Neural cell (in vitro differentiated cells): ENCODE measurements around the gene GBE1. TPM values are rescaled to one million over a fixed set of nuclear protein-coding genes. Genes with fewer than 3 reads are reported as not detected.

Source experiments
- H2AFZ ChIP-seq: fragments of 200-600, 300-800 bp; sonication (generic), shearing (Covaris generic); 2 replicates; pipeline ENCODE4 v1.6.0; 2014; ENCODE audit warnings: low read depth, mild to moderate bottlenecking, antibody characterized with exemption, low read length, moderate library complexity
- H3F3A ChIP-seq: fragments of 200-600 bp; shearing (Covaris generic); 2 replicates; pipeline ENCODE4 v1.6.1; 2016; ENCODE audit warnings: mild to moderate bottlenecking, moderate library complexity, mixed read lengths, antibody characterized with exemption, low read length; ENCODE audit not compliant: insufficient read depth, poor library complexity, severe bottlenecking
- H3K27ac ChIP-seq: fragments of 200-600, 300-800 bp; sonication (generic), shearing (Covaris generic); 2 replicates; pipeline ENCODE4 v1.5.1; 2014; ENCODE audit warnings: mild to moderate bottlenecking, low read length, moderate library complexity
- H3K27me3 ChIP-seq: fragments of 300-800, 200-600 bp; sonication (generic), shearing (Covaris generic); 2 replicates; pipeline ENCODE4 v1.6.0; 2014; ENCODE audit warnings: mild to moderate bottlenecking, low read depth, low read length, moderate library complexity; ENCODE audit not compliant: insufficient read depth
- H3K36me3 ChIP-seq: fragments of 300-800, 200-600 bp; sonication (generic), shearing (Covaris generic); 2 replicates; pipeline ENCODE4 v1.5.1; 2014; ENCODE audit warnings: mild to moderate bottlenecking, antibody characterized with exemption, low read length, moderate library complexity; ENCODE audit not compliant: insufficient read depth
- H3K4me2 ChIP-seq: fragments of 300-800, 200-600 bp; sonication (generic), shearing (Covaris generic); 2 replicates; pipeline ENCODE4 v1.6.0; 2014; ENCODE audit warnings: mild to moderate bottlenecking, low read length
- H3K4me3 ChIP-seq: fragments of 300-800, 200-600 bp; sonication (generic), shearing (Covaris generic); 2 replicates; pipeline ENCODE4 v1.5.1; 2014; ENCODE audit warnings: mild to moderate bottlenecking, low read length, moderate library complexity
- H3K79me2 ChIP-seq: fragments of 200-600 bp; shearing (Covaris generic); replicated peaks from 2 replicates; pipeline ENCODE4 v1.6.0; 2014; ENCODE audit warnings: mild to moderate bottlenecking, low read length, moderate library complexity; ENCODE audit not compliant: insufficient read depth
- H3K9ac ChIP-seq: fragments of 300-800, 200-600 bp; sonication (generic), shearing (Covaris generic); 2 replicates; pipeline ENCODE4 v1.6.1; 2016; ENCODE audit warnings: mild to moderate bottlenecking, low read length, mixed read lengths
- H3K9me2 ChIP-seq: fragments of 200-600 bp; shearing (Covaris generic); 2 replicates; pipeline ENCODE4 v1.6.1; 2016; ENCODE audit warnings: mild to moderate bottlenecking, low read length, mixed read lengths; ENCODE audit not compliant: insufficient read depth
- H3K9me3 ChIP-seq: fragments of 200-600, 300-800 bp; sonication (generic), shearing (Covaris generic); 2 replicates; pipeline ENCODE4 v1.6.1; 2016; ENCODE audit warnings: mild to moderate bottlenecking, mixed run types, low read length, moderate library complexity, mixed read lengths
- H4K20me1 ChIP-seq: fragments of 200-600 bp; shearing (Covaris generic); 2 replicates; pipeline ENCODE4 v1.6.1; 2016; ENCODE audit warnings: mild to moderate bottlenecking, mixed run types; ENCODE audit not compliant: insufficient read depth
- CTCF ChIP-seq: fragments of 450-650 bp; IDR thresholded peaks from 2 replicates; pipeline ENCODE4 v1.5.1; 2014; ENCODE audit warnings: antibody characterized with exemption, mild to moderate bottlenecking, moderate library complexity; ENCODE audit not compliant: poor library complexity, severe bottlenecking
- EP300 ChIP-seq: fragments of 450-650 bp; conservative IDR thresholded peaks from 2 replicates; pipeline ENCODE4 v1.6.1; 2014; ENCODE audit warnings: antibody characterized with exemption, mild to moderate bottlenecking, moderate library complexity; ENCODE audit not compliant: poor library complexity, severe bottlenecking
- EZH2 ChIP-seq: fragments of 200-600, 300-800 bp; shearing (Covaris generic), sonication (generic); IDR thresholded peaks from 2 replicates; pipeline ENCODE4 v1.6.1; 2014; ENCODE audit warnings: antibody characterized with exemption, low read length, borderline replicate concordance, mild to moderate bottlenecking; ENCODE audit not compliant: insufficient read depth, poor library complexity, severe bottlenecking
- MXI1 ChIP-seq: fragments of 450-650 bp; conservative IDR thresholded peaks from 2 replicates; pipeline ENCODE4 v1.6.1; 2014; ENCODE audit warnings: antibody characterized with exemption, mild to moderate bottlenecking; ENCODE audit not compliant: poor library complexity, severe bottlenecking
- POLR2AphosphoS5 ChIP-seq: IDR thresholded peaks from 2 replicates; pipeline ENCODE4 v1.6.1; 2012
- RAD21 ChIP-seq: fragments of 450-650 bp; conservative IDR thresholded peaks from 2 replicates; pipeline ENCODE4 v1.6.1; 2014; ENCODE audit warnings: antibody characterized with exemption, mild to moderate bottlenecking, moderate library complexity
- SMC3 ChIP-seq: fragments of 450-650 bp; conservative IDR thresholded peaks from 2 replicates; pipeline ENCODE4 v1.6.1; 2014; ENCODE audit warnings: antibody characterized with exemption, mild to moderate bottlenecking, moderate library complexity; ENCODE audit not compliant: poor library complexity
- TAF1 ChIP-seq: IDR thresholded peaks from 2 replicates; pipeline ENCODE4 v1.6.1; 2012; ENCODE audit warnings: low read depth
- polyA plus RNA-seq: library from polyadenylated mRNA; depleted of rRNA; stranded (reverse); fragments of >200 nt; gene quantifications from 2 replicates; pipeline ENCODE4 v1.2.3, GENCODE V29; 2014
- TF ChIP-seq, protein P1 (sequence below): IDR thresholded peaks from 2 replicates; pipeline ENCODE4 v1.6.1; 2012; ENCODE audit warnings: borderline replicate concordance

The GBE1 gene
- polyA plus RNA-seq, 1 donor from 2014 or later: 2.4 TPM

- no peaks in the 10 kb centered on the region for H3F3A ChIP-seq
- H3K36me3 ChIP-seq: no peaks in the 10 kb centered on the region
- TF ChIP-seq POLR2AphosphoS5 (no peak), SMC3 (no peak), EZH2 (no peak), CTCF (no peak), TAF1 (no peak), RAD21 (no peak), MXI1 (no peak), EP300 (no peak)
- TF ChIP-seq, protein P1, sequence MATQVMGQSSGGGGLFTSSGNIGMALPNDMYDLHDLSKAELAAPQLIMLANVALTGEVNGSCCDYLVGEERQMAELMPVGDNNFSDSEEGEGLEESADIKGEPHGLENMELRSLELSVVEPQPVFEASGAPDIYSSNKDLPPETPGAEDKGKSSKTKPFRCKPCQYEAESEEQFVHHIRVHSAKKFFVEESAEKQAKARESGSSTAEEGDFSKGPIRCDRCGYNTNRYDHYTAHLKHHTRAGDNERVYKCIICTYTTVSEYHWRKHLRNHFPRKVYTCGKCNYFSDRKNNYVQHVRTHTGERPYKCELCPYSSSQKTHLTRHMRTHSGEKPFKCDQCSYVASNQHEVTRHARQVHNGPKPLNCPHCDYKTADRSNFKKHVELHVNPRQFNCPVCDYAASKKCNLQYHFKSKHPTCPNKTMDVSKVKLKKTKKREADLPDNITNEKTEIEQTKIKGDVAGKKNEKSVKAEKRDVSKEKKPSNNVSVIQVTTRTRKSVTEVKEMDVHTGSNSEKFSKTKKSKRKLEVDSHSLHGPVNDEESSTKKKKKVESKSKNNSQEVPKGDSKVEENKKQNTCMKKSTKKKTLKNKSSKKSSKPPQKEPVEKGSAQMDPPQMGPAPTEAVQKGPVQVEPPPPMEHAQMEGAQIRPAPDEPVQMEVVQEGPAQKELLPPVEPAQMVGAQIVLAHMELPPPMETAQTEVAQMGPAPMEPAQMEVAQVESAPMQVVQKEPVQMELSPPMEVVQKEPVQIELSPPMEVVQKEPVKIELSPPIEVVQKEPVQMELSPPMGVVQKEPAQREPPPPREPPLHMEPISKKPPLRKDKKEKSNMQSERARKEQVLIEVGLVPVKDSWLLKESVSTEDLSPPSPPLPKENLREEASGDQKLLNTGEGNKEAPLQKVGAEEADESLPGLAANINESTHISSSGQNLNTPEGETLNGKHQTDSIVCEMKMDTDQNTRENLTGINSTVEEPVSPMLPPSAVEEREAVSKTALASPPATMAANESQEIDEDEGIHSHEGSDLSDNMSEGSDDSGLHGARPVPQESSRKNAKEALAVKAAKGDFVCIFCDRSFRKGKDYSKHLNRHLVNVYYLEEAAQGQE: no peak
- H3K27ac ChIP-seq: no peak overlapping the region
- no peaks in the 10 kb centered on the region for H3K9me3 ChIP-seq
- no peaks in the 10 kb centered on the region for H3K27me3 ChIP-seq
- H3K79me2 ChIP-seq: no peaks in the 10 kb centered on the region
- no peaks in the 10 kb centered on the region for H4K20me1 ChIP-seq
- H3K9me2 ChIP-seq: no peaks in the 10 kb centered on the region
- no peak overlapping the region for H3K4me2 ChIP-seq
- H3K9ac ChIP-seq: no peak overlapping the region
- no peak overlapping the region for H3K4me3 ChIP-seq
- no peak overlapping the region for H2AFZ ChIP-seq
Observed at GRCh38 chr3:81743096-81744025, 18.1 kb downstream of the GBE1 start.

DNA sequence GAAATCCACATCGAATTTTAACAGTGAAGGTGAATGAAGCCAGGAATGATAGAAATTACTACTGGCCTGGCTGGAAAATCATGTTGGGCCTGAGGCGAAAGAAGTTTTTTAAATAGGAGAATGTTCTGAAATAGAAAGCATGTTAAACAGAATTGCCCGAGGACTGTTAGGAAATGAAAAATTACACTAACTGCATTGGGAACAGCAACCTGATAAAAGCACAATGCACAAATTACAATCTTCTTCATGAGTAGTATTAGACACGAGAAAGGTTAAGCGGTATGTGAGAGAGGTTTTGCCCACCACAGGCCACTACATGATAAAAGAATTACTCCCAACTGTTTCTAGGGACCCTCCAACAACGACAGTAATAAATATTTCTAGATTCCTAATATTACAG, 18.9 kb downstream of the GBE1 start:
- no peak overlapping the region for H3K9ac ChIP-seq
- no peak overlapping the region for H3K27ac ChIP-seq
- H2AFZ ChIP-seq: no peak overlapping the region
- TF ChIP-seq CTCF (no peak), POLR2AphosphoS5 (no peak), EP300 (no peak), TAF1 (no peak), SMC3 (no peak), MXI1 (no peak), EZH2 (no peak), RAD21 (no peak)
- TF ChIP-seq, protein P1: no peak
- no peaks in the 10 kb centered on the region for H4K20me1 ChIP-seq
- H3K9me3 ChIP-seq: no peaks in the 10 kb centered on the region
- H3K27me3 ChIP-seq: no peaks in the 10 kb centered on the region
- H3K9me2 ChIP-seq: no peaks in the 10 kb centered on the region
- H3F3A ChIP-seq: no peaks in the 10 kb centered on the region
- no peak overlapping the region for H3K4me2 ChIP-seq
- H3K36me3 ChIP-seq: no peaks in the 10 kb centered on the region
- no peaks in the 10 kb centered on the region for H3K79me2 ChIP-seq
- no peak overlapping the region for H3K4me3 ChIP-seq
